Measurements from ENCODE around the gene C1orf21. TPM values are rescaled to one million over a fixed set of nuclear protein-coding genes. Genes with fewer than 3 reads are reported as not detected.

C1orf21 gene
- polyA plus RNA-seq, 1 donor (not counting 4 experiments of a cell fraction or from before 2014, with no cell fraction given): 44.3 TPM

GRCh38 chr1:184533049-184533448, 146.2 kb downstream of the C1orf21 start:
- DNase-seq (ENCODE audit: low read depth, low spot score) (no peak), FAIRE-seq (no peak)
- Histone ChIP-seq H4K20me1 (ENCODE audit: control insufficient read depth, extremely low read depth, insufficient read depth, low read length) (no peaks in the 10 kb centered on the region), H3K27me3 (ENCODE audit: control insufficient read depth, extremely low read depth, insufficient read depth, low read length) (no peaks in the 10 kb centered on the region), H3K9me3 (ENCODE audit: control insufficient read depth, low read depth, low read length) (no peaks in the 10 kb centered on the region), H2AFZ (ENCODE audit: control insufficient read depth, low read length) (no peak overlapping the region), H3K4me1 (ENCODE audit: control insufficient read depth, extremely low read depth, insufficient read depth, low read length) (peaks cover 5% of the 10 kb centered on the region), H3K79me2 (ENCODE audit: control insufficient read depth, insufficient read depth, low read length) (no peaks in the 10 kb centered on the region), H3K9ac (ENCODE audit: control insufficient read depth, extremely low read depth, insufficient read depth, low read length) (no peak overlapping the region), H3K27ac (ENCODE audit: control insufficient read depth, insufficient read depth, low read length) (no peak overlapping the region), H3K36me3 (ENCODE audit: control insufficient read depth in 2 of 2, extremely low read depth in 1 of 2, insufficient read depth in 2 of 2, low read length in 2 of 2) (peaks cover 2 to 4% of the 10 kb centered on the region in 2 experiments), H3K9me1 (ENCODE audit: control insufficient read depth, extremely low read depth, insufficient read depth, low read length) (no peaks in the 10 kb centered on the region), H3K4me3 (ENCODE audit: control insufficient read depth in 2 of 3, extremely low read depth in 1 of 3, insufficient read depth in 2 of 3, low read depth in 1 of 3, low read length in 3 of 3) (no peak overlapping the region), H3K4me2 (ENCODE audit: control insufficient read depth, extremely low read depth, insufficient read depth, low read depth, low read length) (no peak overlapping the region)
- dilution Hi-C loops (cut with MboI; ENCODE audit: extremely low pct_ligation_motif_present, low sequenced_read_pairs): no loop called here
- no peak for TF ChIP-seq EZH2 (IDR thresholded peaks at IDR 0.05; ENCODE audit: low read length)
- TF ChIP-seq, protein P1, sequence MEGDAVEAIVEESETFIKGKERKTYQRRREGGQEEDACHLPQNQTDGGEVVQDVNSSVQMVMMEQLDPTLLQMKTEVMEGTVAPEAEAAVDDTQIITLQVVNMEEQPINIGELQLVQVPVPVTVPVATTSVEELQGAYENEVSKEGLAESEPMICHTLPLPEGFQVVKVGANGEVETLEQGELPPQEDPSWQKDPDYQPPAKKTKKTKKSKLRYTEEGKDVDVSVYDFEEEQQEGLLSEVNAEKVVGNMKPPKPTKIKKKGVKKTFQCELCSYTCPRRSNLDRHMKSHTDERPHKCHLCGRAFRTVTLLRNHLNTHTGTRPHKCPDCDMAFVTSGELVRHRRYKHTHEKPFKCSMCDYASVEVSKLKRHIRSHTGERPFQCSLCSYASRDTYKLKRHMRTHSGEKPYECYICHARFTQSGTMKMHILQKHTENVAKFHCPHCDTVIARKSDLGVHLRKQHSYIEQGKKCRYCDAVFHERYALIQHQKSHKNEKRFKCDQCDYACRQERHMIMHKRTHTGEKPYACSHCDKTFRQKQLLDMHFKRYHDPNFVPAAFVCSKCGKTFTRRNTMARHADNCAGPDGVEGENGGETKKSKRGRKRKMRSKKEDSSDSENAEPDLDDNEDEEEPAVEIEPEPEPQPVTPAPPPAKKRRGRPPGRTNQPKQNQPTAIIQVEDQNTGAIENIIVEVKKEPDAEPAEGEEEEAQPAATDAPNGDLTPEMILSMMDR (optimal IDR thresholded peaks at IDR 0.05 in 1 of 3, IDR thresholded peaks at IDR 0.05 in 1 of 3, conservative IDR thresholded peaks at IDR 0.05 in 1 of 3; ENCODE audit: extremely low read depth in 1 of 3, insufficient read depth in 2 of 3, low read length in 3 of 3): no peak

DNA sequence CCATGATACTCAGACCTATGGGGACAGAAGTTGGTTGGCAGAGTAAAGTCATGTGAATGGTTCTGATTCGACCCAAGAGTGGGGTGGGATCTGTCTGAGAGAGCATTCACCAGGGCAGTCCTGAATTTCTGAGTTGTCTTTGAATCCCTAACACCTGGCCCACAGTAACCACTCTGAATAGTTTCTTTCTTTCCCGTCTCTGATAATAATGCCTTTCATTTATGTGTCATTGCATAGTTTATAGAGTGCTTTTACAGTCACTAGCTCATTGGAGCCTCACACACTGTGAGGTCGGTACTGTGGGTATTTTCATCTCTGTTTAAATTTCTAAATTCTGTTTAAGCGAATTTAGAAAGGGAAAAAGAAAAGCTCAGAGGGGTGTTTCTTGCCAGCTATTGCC, 147.1 kb downstream of the C1orf21 start:
- Histone ChIP-seq H3K9me1 (ENCODE audit: control insufficient read depth, extremely low read depth, insufficient read depth, low read length) (no peaks in the 10 kb centered on the region), H3K4me2 (ENCODE audit: control insufficient read depth, extremely low read depth, insufficient read depth, low read depth, low read length) (no peak overlapping the region), H3K4me1 (ENCODE audit: control insufficient read depth, extremely low read depth, insufficient read depth, low read length) (peaks cover 5% of the 10 kb centered on the region), H2AFZ (ENCODE audit: control insufficient read depth, low read length) (no peak overlapping the region), H3K9ac (ENCODE audit: control insufficient read depth, extremely low read depth, insufficient read depth, low read length) (no peak overlapping the region), H4K20me1 (ENCODE audit: control insufficient read depth, extremely low read depth, insufficient read depth, low read length) (no peaks in the 10 kb centered on the region), H3K9me3 (ENCODE audit: control insufficient read depth, low read depth, low read length) (no peaks in the 10 kb centered on the region), H3K4me3 (ENCODE audit: control insufficient read depth in 2 of 3, extremely low read depth in 1 of 3, insufficient read depth in 2 of 3, low read depth in 1 of 3, low read length in 3 of 3) (no peak overlapping the region), H3K79me2 (ENCODE audit: control insufficient read depth, insufficient read depth, low read length) (no peaks in the 10 kb centered on the region), H3K36me3 (ENCODE audit: control insufficient read depth in 2 of 2, extremely low read depth in 1 of 2, insufficient read depth in 2 of 2, low read length in 2 of 2) (peaks cover 2 to 4% of the 10 kb centered on the region in 2 experiments), H3K27ac (ENCODE audit: control insufficient read depth, insufficient read depth, low read length) (no peak overlapping the region), H3K27me3 (ENCODE audit: control insufficient read depth, extremely low read depth, insufficient read depth, low read length) (no peaks in the 10 kb centered on the region)
- DNase-seq (ENCODE audit: low read depth, low spot score) (no peak), FAIRE-seq (no peak)
- no peak for TF ChIP-seq EZH2 (IDR thresholded peaks at IDR 0.05; ENCODE audit: low read length)
- TF ChIP-seq, protein P1 (optimal IDR thresholded peaks at IDR 0.05 in 1 of 3, IDR thresholded peaks at IDR 0.05 in 1 of 3, conservative IDR thresholded peaks at IDR 0.05 in 1 of 3; ENCODE audit: extremely low read depth in 1 of 3, insufficient read depth in 2 of 3, low read length in 3 of 3): no peak
- dilution Hi-C loops (cut with MboI; ENCODE audit: extremely low pct_ligation_motif_present, low sequenced_read_pairs): no loop called here
